GM23338 (cell line): ENCODE measurements around the gene C1orf50. TPM values are rescaled to one million over a fixed set of nuclear protein-coding genes. Genes with fewer than 3 reads are reported as not detected.
A peak's percentile ranks its signal among the peaks of the same experiment; 100 is the strongest.

Source experiments
- ATAC-seq: fragments of 200-7000 bp; cut with Tn5 transposase; 3 replicates; pipeline ENCODE4 v1.9.1; 2020
- DNase-seq: peaks from one replicate; pipeline ENCODE4 v3.0.0-alpha.2; 2015; ENCODE audit warnings: low spot score
- H2AFZ ChIP-seq: fragments of 200-600 bp; sonication (generic); 2 replicates; pipeline ENCODE4 v1.8.0; 2016; ENCODE audit warnings: antibody characterized with exemption, mild to moderate bottlenecking, moderate library complexity
- H3F3A ChIP-seq: fragments of 200-600 bp; sonication (generic); replicated peaks from 2 replicates; pipeline ENCODE4 v1.8.0; 2017; ENCODE audit warnings: antibody characterized with exemption, mixed run types, low read depth
- H3K27ac ChIP-seq: fragments of 200-600 bp; sonication (generic); 2 replicates; pipeline ENCODE4 v1.6.1; 2016; ENCODE audit warnings: low read depth
- H3K27me3 ChIP-seq: fragments of 200-600 bp; sonication (generic); 2 replicates; pipeline ENCODE4 v1.8.0; 2016; ENCODE audit warnings: mild to moderate bottlenecking, mixed run types, moderate library complexity; ENCODE audit not compliant: insufficient read depth
- H3K36me3 ChIP-seq: fragments of 200-600 bp; sonication (generic); 2 replicates; pipeline ENCODE4 v1.8.0; 2016; ENCODE audit warnings: mild to moderate bottlenecking; ENCODE audit not compliant: insufficient read depth
- H3K4me1 ChIP-seq: fragments of 200-600 bp; sonication (generic); 2 replicates; pipeline ENCODE4 v1.8.0; 2016; ENCODE audit warnings: mild to moderate bottlenecking, moderate library complexity; ENCODE audit not compliant: insufficient read depth
- H3K4me2 ChIP-seq: fragments of 200-600 bp; sonication (generic); 2 replicates; pipeline ENCODE4 v1.7.1; 2017; ENCODE audit warnings: mixed run types
- H3K4me3 ChIP-seq: fragments of 200-600 bp; sonication (generic); 2 replicates; pipeline ENCODE4 v1.6.1; 2016; ENCODE audit warnings: mixed run types
- H3K79me2 ChIP-seq: fragments of 200-600 bp; sonication (generic); replicated peaks from 2 replicates; pipeline ENCODE4 v1.8.0; 2017; ENCODE audit warnings: mild to moderate bottlenecking; ENCODE audit not compliant: insufficient read depth
- H3K9me2 ChIP-seq: fragments of 200-600 bp; sonication (generic); 2 replicates; pipeline ENCODE4 v1.8.0; 2017; ENCODE audit not compliant: insufficient read depth
- H4K20me1 ChIP-seq: fragments of 200-600 bp; sonication (generic); replicated peaks from 2 replicates; pipeline ENCODE4 v1.8.0; 2017; ENCODE audit warnings: mild to moderate bottlenecking; ENCODE audit not compliant: insufficient read depth
- H3K27ac Mint-ChIP-seq: 2 replicates; pipeline ENCODE4 v1.8.0; 2020; ENCODE audit warnings: inconsistent platforms, mild to moderate bottlenecking, moderate library complexity, mixed read lengths
- H3K27me3 Mint-ChIP-seq: 3 replicates; pipeline ENCODE4 v1.8.0; 2022; ENCODE audit warnings: low read depth, mild to moderate bottlenecking, moderate library complexity, mixed read lengths, inconsistent platforms; ENCODE audit not compliant: insufficient read depth, poor library complexity
- H3K36me3 Mint-ChIP-seq: 3 replicates; pipeline ENCODE4 v1.8.0; 2021; ENCODE audit warnings: low read depth, mild to moderate bottlenecking, inconsistent platforms, moderate library complexity, mixed read lengths
- H3K4me1 Mint-ChIP-seq: 3 replicates; pipeline ENCODE4 v1.8.0; 2020; ENCODE audit warnings: mild to moderate bottlenecking, inconsistent platforms, mixed read lengths
- H3K4me3 Mint-ChIP-seq: 3 replicates; pipeline ENCODE4 v1.8.0; 2021; ENCODE audit warnings: moderate library complexity, mild to moderate bottlenecking, inconsistent platforms, mixed read lengths
- H3K9me3 Mint-ChIP-seq: 3 replicates; pipeline ENCODE4 v1.8.0; 2020; ENCODE audit warnings: moderate library complexity, mild to moderate bottlenecking, inconsistent platforms, mixed read lengths
- EZH2phosphoT487 ChIP-seq: fragments of 200-600 bp; sonication (generic); IDR thresholded peaks from one replicate; pipeline ENCODE4 v1.8.1; 2018; ENCODE audit warnings: antibody characterized with exemption; ENCODE audit not compliant: unreplicated experiment
- POLR2AphosphoS5 ChIP-seq: IDR thresholded peaks from 2 replicates; pipeline ENCODE4 v1.6.1; 2016; ENCODE audit warnings: antibody characterized with exemption, low read depth
- ZNF114 ChIP-seq: fragments of 250-450 bp; sonication (Bioruptor Pico); IDR thresholded peaks from 2 replicates; pipeline ENCODE4 v1.5.0; 2020; ENCODE audit warnings: mild to moderate bottlenecking, moderate library complexity
- ZNF331 ChIP-seq: fragments of 250-450 bp; sonication (Bioruptor Pico); IDR thresholded peaks from 2 replicates; pipeline ENCODE4 v1.5.0; 2020; ENCODE audit warnings: low read depth, mild to moderate bottlenecking, moderate library complexity
- polyA plus RNA-seq: library from polyadenylated mRNA; unstranded; fragments of >200 nt; fragmentation: Nextera tagmentation; extraction: Ambion mirVana; gene quantifications from 2 replicates; pipeline ENCODE4 v1.2.1, GENCODE V29; 2016
- total RNA-seq: library from RNA; depleted of rRNA; stranded (reverse); fragments of >200 nt; shearing (Covaris generic); gene quantifications from 2 replicates; pipeline ENCODE4 v1.2.3, GENCODE V29; 2014
- TF ChIP-seq, protein P1 (sequence below), 2 experiments: fragments of 200-600 bp in 1 of 2; sonication (generic) in 1 of 2; conservative IDR thresholded peaks; 2 replicates each; pipeline versions ENCODE4 v1.5.1 to v1.6.1; 2016 to 2017; ENCODE audit warnings: antibody characterized with exemption in 2 of 2, low read depth in 2 of 2, mild to moderate bottlenecking in 2 of 2, moderate library complexity in 1 of 2
- TF ChIP-seq, protein P2 (sequence below): fragments of 250-450 bp; sonication (Bioruptor Pico); IDR thresholded peaks from 2 replicates; pipeline ENCODE4 v1.5.0; 2020; ENCODE audit warnings: mild to moderate bottlenecking, moderate library complexity

C1orf50 gene
- total and polyA plus RNA-seq, 2 experiments from 2014 or later = 4.4 to 4.7 TPM

DNA sequence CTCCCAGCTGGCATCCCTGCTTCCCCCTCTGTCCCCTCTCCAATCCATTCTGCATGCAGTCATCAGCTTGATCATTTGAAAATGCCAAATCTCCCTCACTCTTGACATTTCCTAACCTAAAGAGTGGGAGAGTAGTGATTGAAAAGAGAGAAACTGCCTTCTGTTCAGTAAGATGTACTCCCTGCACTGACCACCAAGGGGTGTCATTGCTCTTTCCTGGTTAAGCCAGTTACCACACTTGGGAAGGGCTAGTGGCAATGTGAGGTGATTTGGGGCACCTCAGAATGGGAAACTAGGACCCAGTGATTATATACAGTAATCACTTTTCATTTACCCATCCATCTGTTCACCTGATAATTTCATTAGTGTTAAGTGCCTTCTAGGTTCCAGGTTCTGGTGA is 10.8 kb downstream of the C1orf50 start:
- Mint-ChIP-seq H3K4me3 (no peak overlapping the region), H3K4me1 (no peaks in the 10 kb centered on the region), H3K27ac (no peak overlapping the region), H3K36me3 (peaks cover 54% of the 10 kb centered on the region), H3K27me3 (peaks cover 6% of the 10 kb centered on the region), H3K9me3 (no peaks in the 10 kb centered on the region; the same call in 2 of the 3 replicates)
- H4K20me1 ChIP-seq = no peaks in the 10 kb centered on the region
- 0 out of 2 replicates have a peak, but pooled peaks cover 4% of the 10 kb centered on the region for H3F3A ChIP-seq
- H3K9me2 ChIP-seq = no peaks in the 10 kb centered on the region
- TF ChIP-seq, protein P1, sequence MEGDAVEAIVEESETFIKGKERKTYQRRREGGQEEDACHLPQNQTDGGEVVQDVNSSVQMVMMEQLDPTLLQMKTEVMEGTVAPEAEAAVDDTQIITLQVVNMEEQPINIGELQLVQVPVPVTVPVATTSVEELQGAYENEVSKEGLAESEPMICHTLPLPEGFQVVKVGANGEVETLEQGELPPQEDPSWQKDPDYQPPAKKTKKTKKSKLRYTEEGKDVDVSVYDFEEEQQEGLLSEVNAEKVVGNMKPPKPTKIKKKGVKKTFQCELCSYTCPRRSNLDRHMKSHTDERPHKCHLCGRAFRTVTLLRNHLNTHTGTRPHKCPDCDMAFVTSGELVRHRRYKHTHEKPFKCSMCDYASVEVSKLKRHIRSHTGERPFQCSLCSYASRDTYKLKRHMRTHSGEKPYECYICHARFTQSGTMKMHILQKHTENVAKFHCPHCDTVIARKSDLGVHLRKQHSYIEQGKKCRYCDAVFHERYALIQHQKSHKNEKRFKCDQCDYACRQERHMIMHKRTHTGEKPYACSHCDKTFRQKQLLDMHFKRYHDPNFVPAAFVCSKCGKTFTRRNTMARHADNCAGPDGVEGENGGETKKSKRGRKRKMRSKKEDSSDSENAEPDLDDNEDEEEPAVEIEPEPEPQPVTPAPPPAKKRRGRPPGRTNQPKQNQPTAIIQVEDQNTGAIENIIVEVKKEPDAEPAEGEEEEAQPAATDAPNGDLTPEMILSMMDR (conservative IDR thresholded peaks at IDR 0.05; ENCODE audit: low read depth in 2 of 2) = peak; percentile 81 to 95
- TF ChIP-seq POLR2AphosphoS5 (no peak), ZNF114 (CRISPR knock-in tag) (no peak), ZNF331 (CRISPR knock-in tag) (no peak), EZH2phosphoT487 (no peak)
- TF ChIP-seq, protein P2, sequence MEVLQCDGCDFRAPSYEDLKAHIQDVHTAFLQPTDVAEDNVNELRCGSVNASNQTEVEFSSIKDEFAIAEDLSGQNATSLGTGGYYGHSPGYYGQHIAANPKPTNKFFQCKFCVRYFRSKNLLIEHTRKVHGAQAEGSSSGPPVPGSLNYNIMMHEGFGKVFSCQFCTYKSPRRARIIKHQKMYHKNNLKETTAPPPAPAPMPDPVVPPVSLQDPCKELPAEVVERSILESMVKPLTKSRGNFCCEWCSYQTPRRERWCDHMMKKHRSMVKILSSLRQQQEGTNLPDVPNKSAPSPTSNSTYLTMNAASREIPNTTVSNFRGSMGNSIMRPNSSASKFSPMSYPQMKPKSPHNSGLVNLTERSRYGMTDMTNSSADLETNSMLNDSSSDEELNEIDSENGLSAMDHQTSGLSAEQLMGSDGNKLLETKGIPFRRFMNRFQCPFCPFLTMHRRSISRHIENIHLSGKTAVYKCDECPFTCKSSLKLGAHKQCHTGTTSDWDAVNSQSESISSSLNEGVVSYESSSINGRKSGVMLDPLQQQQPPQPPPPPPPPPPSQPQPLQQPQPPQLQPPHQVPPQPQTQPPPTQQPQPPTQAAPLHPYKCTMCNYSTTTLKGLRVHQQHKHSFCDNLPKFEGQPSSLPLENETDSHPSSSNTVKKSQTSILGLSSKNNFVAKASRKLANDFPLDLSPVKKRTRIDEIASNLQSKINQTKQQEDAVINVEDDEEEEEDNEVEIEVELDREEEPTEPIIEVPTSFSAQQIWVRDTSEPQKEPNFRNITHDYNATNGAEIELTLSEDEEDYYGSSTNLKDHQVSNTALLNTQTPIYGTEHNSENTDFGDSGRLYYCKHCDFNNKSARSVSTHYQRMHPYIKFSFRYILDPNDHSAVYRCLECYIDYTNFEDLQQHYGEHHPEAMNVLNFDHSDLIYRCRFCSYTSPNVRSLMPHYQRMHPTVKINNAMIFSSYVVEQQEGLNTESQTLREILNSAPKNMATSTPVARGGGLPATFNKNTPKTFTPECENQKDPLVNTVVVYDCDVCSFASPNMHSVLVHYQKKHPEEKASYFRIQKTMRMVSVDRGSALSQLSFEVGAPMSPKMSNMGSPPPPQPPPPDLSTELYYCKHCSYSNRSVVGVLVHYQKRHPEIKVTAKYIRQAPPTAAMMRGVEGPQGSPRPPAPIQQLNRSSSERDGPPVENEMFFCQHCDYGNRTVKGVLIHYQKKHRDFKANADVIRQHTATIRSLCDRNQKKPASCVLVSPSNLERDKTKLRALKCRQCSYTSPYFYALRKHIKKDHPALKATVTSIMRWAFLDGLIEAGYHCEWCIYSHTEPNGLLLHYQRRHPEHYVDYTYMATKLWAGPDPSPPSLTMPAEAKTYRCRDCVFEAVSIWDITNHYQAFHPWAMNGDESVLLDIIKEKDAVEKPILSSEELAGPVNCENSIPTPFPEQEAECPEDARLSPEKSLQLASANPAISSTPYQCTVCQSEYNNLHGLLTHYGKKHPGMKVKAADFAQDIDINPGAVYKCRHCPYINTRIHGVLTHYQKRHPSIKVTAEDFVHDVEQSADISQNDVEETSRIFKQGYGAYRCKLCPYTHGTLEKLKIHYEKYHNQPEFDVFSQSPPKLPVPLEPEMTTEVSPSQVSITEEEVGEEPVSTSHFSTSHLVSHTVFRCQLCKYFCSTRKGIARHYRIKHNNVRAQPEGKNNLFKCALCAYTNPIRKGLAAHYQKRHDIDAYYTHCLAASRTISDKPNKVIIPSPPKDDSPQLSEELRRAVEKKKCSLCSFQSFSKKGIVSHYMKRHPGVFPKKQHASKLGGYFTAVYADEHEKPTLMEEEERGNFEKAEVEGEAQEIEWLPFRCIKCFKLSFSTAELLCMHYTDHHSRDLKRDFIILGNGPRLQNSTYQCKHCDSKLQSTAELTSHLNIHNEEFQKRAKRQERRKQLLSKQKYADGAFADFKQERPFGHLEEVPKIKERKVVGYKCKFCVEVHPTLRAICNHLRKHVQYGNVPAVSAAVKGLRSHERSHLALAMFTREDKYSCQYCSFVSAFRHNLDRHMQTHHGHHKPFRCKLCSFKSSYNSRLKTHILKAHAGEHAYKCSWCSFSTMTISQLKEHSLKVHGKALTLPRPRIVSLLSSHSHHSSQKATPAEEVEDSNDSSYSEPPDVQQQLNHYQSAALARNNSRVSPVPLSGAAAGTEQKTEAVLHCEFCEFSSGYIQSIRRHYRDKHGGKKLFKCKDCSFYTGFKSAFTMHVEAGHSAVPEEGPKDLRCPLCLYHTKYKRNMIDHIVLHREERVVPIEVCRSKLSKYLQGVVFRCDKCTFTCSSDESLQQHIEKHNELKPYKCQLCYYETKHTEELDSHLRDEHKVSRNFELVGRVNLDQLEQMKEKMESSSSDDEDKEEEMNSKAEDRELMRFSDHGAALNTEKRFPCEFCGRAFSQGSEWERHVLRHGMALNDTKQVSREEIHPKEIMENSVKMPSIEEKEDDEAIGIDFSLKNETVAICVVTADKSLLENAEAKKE (CRISPR knock-in tag) = no peak
- no peak overlapping the region for H2AFZ ChIP-seq
- peaks cover 3% of the 10 kb centered on the region for H3K4me1 ChIP-seq
- DNase-seq (peak; percentile 77), ATAC-seq (peak; percentile 93)
- no peaks in the 10 kb centered on the region for H3K27me3 ChIP-seq
- H3K4me3 ChIP-seq = no peak overlapping the region
- H3K79me2 ChIP-seq = peaks cover 7% of the 10 kb centered on the region
- H3K27ac ChIP-seq = no peak overlapping the region
- H3K36me3 ChIP-seq = peaks cover 18% of the 10 kb centered on the region
- H3K4me2 ChIP-seq = no peak overlapping the region
